ENCODE data around the gene ACOT7. TPM values are rescaled to one million over a fixed set of nuclear protein-coding genes. Genes with fewer than 3 reads are reported as not detected.
A peak's percentile ranks its signal among the peaks of the same experiment; 100 is the strongest.

The ACOT7 gene
- total RNA-seq, 2 experiments from 2014 or later, result 23.4 to 53.6 TPM

DNA sequence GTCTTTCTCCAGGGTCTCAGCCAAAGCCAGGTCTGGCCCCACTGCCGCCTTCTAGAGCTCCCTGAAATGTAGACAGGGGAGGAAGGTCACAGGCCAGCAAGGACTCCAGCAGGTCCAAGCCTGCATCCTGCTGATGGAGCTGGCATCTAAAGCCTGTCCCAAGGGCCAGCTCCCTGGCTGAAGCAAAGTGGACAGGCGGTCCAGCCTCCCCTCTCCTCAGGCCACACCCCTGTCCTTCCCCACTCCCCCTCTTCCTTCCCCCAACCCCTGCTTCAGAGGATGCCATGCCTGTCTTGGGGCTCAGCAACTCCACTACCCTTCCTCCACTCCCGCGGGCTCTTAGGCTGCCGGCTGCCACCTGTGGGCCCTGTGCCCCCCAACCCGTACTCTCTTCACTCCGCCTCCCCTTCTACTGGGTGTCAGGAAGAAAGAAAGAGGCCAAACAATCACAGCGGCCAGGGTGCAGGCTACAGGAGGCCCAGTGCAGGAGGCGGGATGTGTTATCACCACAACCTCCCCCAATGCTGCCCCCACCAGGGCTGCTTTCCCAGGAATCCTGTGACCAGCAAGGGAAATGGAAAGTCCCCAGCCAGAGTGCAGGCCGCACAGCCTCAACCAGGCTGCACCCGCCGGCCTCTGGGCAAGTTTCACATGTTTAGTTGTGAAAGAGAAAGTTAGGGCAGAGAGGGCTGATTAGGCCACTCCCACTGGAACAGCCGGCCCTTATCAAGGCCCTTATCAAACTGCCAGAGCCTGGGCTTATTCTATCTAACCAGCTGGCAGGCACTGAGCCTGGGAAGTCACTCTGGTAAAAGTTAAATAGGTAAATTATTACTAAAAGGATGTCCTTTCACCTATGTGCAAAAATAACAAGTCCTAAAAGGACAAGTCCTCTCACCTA lies 34.1 kb downstream of the ACOT7 start:
- Histone ChIP-seq H3K9me3 (ENCODE audit: low read length) (no peaks in the 10 kb centered on the region), H3K36me3 (ENCODE audit: insufficient read depth, low read length) (no peaks in the 10 kb centered on the region), H2AFZ (ENCODE audit: low read length) (no peak overlapping the region), H4K20me1 (ENCODE audit: insufficient read depth, low read length) (no peaks in the 10 kb centered on the region), H3K27ac (ENCODE audit: low read depth, low read length, poor library complexity, severe bottlenecking) (no peak overlapping the region), H3K4me2 (ENCODE audit: low read length) (peak overlapping the region; percentile 28; the same call in 1 of the 2 replicates), H3K9me2 (ENCODE audit: insufficient read depth, low read length) (no peaks in the 10 kb centered on the region), H3K79me2 (ENCODE audit: insufficient read depth, low read depth, low read length) (no peaks in the 10 kb centered on the region), H3K4me3 (ENCODE audit: low read depth, low read length, poor library complexity, severe bottlenecking) (no peak overlapping the region), H3K4me1 (ENCODE audit: insufficient read depth, low read length, poor library complexity, severe bottlenecking) (peaks cover 13% of the 10 kb centered on the region)
- no TSS peak for BruUV-seq (replicated peaks)
- TF ChIP-seq, protein P1, sequence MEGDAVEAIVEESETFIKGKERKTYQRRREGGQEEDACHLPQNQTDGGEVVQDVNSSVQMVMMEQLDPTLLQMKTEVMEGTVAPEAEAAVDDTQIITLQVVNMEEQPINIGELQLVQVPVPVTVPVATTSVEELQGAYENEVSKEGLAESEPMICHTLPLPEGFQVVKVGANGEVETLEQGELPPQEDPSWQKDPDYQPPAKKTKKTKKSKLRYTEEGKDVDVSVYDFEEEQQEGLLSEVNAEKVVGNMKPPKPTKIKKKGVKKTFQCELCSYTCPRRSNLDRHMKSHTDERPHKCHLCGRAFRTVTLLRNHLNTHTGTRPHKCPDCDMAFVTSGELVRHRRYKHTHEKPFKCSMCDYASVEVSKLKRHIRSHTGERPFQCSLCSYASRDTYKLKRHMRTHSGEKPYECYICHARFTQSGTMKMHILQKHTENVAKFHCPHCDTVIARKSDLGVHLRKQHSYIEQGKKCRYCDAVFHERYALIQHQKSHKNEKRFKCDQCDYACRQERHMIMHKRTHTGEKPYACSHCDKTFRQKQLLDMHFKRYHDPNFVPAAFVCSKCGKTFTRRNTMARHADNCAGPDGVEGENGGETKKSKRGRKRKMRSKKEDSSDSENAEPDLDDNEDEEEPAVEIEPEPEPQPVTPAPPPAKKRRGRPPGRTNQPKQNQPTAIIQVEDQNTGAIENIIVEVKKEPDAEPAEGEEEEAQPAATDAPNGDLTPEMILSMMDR (conservative IDR thresholded peaks at IDR 0.05; ENCODE audit: low read length), result no peak
- TF ChIP-seq EZH2phosphoT487 (IDR thresholded peaks at IDR 0.05; ENCODE audit: borderline replicate concordance, low read depth, low read length), result no peak
- intact Hi-C loops (cut with micrococcal nuclease; ENCODE audit: unreplicated experiment), result loop anchor here (5.0 kb wide), 2 partner anchors 112 to 518 kb away; no protein-coding TSS in a partner anchor
- POLR2A ChIA-PET, result no interaction called here
- peak; percentile 24 for DNase-seq (ENCODE audit: low spot score)
- CTCF ChIA-PET (ENCODE audit: unreplicated experiment), result interaction anchor here (0.5 to 1.5 kb wide), 3 partner anchors 12 to 367 kb away, joined by 3 to 5 read pairs (median 3); no protein-coding TSS in a partner anchor

DNA sequence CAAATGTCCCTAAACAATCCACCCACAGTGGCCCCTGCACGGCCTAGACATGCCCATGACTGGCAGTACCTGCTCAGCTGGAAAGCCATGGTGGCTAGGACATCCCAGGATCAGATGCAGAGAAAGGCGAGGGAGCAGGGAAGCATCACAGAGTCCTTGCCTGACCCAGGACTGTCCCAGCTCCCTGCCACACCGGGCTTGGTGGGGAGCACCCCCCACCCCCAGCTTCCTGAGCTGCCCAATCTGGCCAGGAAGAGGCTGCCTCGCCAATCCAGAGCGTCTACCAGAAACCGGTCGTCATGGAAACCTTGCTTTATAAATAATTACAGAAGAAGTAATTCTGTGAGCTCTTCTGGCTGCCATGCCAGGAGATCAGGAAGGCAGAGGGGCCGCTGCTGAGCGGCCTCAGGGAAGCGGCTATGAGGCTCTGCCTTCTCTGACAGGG lies 34.8 kb downstream of the ACOT7 start:
- no peak overlapping the region for H3K27ac ChIP-seq (ENCODE audit: low read depth, low read length, poor library complexity, severe bottlenecking)
- H4K20me1 ChIP-seq (ENCODE audit: insufficient read depth, low read length), result no peaks in the 10 kb centered on the region
- TF ChIP-seq, protein P1 (conservative IDR thresholded peaks at IDR 0.05; ENCODE audit: low read length), result no peak
- TF ChIP-seq EZH2phosphoT487 (IDR thresholded peaks at IDR 0.05; ENCODE audit: borderline replicate concordance, low read depth, low read length), result no peak
- H3K9me2 ChIP-seq (ENCODE audit: insufficient read depth, low read length), result no peaks in the 10 kb centered on the region
- H3K4me1 ChIP-seq (ENCODE audit: insufficient read depth, low read length, poor library complexity, severe bottlenecking), result peaks cover 13% of the 10 kb centered on the region
- no peaks in the 10 kb centered on the region for H3K9me3 ChIP-seq (ENCODE audit: low read length)
- POLR2A ChIA-PET, result interaction anchor here (0.6 kb wide), 1 partner anchor 25 kb away, joined by 3 read pairs; no protein-coding TSS in a partner anchor
- BruUV-seq (replicated peaks), result no TSS peak
- no peaks in the 10 kb centered on the region for H3K36me3 ChIP-seq (ENCODE audit: insufficient read depth, low read length)
- intact Hi-C loops (cut with micrococcal nuclease; ENCODE audit: unreplicated experiment), result loop anchor here (5.0 kb wide), 1 partner anchor 111 kb away; no protein-coding TSS in a partner anchor
- no peaks in the 10 kb centered on the region for H3K79me2 ChIP-seq (ENCODE audit: insufficient read depth, low read depth, low read length)
- H3K4me3 ChIP-seq (ENCODE audit: low read depth, low read length, poor library complexity, severe bottlenecking), result no peak overlapping the region
- CTCF ChIA-PET (ENCODE audit: unreplicated experiment), result interaction anchor here (1.5 kb wide), 1 partner anchor 11 kb away, joined by 5 read pairs; no protein-coding TSS in a partner anchor
- DNase-seq (ENCODE audit: low spot score), result peak; percentile 23
- H2AFZ ChIP-seq (ENCODE audit: low read length), result no peak overlapping the region
- no peak overlapping the region for H3K4me2 ChIP-seq (ENCODE audit: low read length)

Measured in OCI-LY7 (cell line).